Inferior parietal cortex (tissue), 1 donor: ENCODE measurements around the gene CBX1.

Experiments used
- DNase-seq: peaks from one replicate; pipeline ENCODE4 v3.0.0-alpha.2; 2016; ENCODE audit errors: extremely low spot score

The CBX1 gene

DNA sequence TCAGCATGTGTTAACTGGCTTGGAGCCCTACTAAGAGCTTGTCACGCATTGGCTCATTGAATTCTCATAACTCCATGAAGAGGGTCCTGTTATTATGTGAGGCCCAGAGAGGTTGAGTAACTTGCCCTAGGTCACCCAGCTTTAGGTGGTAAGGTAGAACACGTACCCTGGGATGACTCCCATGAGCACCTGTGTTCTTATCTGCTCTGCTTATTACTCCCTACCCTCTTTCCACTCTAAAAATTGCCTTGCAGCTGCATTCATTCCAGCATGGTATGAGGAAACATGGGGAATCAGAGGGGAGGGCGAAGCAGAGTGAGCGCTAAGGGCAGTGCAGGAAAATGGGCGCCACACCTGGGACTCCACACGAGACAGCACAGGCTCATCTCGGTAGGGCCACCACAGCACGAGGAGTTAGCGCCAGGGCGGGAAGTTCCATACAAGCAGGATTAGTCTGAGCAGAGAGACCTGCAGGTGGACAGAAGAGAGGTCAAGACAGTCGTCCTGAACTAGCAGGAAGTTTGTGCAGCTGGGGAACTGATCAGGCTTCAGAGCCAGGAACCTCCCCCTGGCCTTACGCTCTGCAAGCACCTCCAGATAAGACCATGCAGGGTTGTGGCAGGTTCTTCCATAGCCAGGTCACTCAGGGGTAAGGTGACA is 73.8 kb downstream of the CBX1 start:
- DNase-seq: no peak

DNA sequence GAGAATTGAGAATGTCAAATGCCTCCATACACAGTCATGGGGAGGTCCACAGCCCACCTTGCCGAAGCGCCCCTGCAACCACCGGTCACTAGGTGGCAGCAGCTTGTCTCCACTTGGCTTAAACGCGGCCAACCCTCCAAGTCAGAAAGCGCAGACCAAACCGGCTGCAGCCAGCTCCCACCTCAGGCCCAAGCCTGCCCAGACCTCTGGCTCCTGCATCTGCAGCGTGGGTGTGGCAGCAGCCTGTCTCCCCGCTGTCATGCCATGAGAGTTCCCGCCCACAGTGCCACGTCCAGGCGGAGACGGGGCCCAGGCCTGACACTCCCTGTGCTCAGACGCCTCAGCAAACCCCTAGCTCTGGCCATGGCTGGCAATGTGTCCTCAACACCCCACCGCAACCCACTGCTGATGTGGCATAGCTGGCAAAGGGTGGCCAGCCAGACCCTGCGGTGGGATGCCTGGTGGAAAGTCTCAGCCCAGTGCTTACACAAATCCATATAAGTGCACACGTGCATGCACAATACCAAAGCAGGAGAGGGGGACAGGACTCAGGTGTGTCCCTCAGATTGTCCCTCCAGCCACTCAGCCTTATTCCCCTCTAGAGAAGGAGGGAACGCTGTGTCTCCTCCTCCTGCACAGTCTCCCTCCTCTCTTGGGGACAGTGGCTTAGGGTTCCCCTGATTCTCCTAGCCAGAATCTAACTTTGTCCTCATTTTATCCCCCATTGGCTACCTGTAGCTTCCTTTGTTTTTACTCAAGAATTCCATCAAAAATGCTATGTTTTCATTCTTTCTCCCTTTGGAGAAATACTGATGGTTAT is 74.6 kb downstream of the CBX1 start:
- peak; percentile 77 for DNase-seq

DNA sequence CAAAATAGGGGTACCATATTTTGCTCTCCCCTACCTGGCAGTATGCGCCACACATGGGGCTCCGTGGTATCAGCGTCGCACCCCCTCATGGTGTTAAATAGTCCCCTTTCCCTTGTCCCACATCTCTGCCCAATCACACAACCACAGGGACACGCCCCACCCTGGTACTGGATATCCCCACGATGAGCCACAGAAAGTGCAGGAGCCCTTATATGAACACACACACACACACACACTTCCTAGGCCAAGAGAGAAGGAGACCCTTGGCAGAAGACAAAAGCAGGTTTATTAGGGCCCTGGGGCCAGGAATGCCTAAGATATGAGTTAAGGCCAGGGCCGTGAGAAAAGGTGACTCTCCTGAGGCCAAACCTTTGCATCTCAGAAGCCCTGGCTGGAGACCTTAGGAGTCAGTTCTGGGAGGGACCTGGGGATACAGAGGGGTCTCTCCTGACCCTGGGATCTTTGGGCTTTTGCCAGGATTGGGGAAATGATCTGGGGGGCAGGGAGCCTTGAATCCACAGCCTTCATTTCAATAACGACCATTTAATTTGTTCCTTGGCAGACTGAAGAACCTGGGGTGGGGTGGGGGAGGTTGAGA is 75.3 kb downstream of the CBX1 start:
- DNase-seq: no peak

DNA sequence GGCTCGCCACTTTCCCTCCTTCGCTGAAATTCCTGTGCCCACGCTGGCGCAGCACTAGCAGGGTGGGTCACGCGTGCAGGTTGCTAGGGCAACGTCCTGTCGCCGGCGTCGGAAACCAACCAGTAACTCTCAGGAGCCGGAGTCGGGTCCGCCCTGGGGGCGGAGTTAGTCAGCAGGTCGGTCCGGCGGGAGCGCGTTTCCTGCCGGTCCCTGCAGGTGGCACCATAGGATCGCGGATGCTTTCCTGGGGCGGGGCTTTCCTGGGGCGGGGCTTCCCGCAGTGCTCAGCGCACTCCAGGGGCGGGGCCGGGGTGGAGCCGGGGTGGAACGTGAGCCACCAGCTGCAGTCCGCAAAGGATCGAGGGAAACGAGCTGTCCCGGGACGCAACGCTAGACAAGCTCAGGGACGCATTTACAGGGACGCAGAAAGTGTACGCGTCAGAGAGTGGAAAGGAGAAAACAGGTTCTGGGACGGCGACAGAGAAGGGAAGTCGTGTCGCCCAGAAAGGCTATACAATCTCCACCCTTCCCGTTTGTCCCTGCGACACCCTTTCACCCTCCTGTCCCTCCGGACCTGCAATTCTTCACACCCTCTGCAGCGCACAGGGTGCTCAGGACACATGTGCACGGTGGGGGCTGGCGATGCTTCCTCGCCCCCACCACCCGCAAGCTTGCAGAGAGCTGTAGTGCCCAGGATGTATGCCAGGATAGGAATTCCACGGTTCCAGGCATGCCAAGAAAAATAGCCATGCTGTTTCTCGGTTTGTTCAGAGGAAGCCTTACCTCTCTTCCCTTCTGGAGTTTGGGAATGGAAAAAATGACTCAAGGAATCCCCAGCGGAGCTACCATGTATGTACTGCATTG is 76.0 kb downstream of the CBX1 start:
- peak; percentile 94 for DNase-seq

DNA sequence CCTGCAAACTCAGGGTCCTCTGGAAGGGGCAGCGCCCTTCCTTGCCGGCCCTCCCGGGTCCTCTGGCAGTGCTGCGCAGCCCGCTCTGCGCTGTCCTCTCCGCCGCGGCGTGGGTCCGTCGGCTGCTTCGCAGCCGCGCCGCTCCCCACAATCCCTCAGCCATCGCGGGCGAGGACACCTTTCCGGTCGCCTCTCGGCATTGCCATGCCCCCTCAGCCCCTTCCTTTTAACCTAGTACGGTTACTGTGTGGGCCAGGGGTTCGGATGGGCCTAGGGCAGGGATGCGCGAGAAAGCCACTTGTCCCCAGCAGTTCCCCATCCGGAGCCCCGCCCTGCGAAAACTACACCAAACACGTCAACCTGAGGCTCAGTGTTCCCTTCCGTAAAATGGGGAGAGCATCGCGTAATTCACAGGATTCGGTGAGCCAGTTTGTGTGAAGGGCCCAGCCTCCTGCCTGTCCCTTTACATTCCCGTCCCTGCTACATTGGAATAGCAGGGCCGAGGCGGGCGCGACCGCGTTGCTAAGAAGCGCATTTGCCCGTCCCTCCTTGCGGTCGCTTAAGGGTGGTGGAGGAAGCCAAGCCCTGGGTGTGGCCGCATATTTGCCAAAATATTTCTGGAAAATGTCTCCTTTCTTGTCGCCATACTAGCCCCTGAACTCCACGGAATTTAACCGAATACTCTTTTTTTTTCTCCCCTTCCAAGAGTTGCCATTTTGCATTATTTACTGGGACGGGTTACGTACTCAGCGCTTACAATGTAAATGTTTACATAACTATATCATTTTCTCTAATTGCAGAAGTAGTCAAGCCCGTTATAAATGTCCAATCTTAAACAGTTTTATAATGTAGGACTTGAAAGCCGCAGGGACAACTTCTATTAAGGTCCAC is 76.9 kb downstream of the CBX1 start:
- no peak for DNase-seq

DNA sequence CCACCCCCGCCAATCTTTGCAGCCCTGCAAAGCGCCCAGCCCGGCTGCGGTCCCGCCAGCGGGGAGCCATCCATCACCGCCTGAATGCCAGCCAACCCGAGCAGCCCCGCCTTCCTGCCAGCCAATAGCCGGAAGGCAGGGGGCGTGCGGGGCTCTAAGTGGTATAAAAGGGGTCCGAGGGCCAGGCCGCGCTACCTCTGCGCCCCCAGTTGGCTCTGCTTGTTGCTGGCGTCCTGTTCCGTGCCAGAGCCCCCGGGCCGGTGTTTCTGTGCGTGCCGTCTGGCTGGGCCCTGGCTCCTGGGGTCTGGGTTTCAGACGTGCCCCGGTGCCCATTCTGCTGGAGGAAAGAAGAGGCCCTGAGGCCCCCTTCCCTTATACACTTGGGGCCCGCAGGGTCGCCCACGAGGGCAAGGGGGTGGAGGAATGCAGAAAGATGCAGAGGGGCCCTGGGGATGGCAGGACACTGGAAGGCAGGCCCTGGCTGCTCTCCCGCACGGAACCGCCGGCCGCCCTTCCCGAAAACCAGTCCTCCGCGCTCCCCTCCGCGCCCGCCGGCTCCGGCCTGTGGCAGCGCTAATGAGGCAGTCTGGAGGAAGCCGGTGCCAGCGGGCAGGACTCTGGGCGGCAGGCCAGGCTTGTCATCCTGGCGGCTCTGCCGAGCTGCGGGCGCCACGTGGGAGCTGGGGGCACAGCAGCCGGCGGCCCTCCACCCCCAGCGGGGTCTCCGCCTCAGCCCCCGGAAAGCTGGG is 77.7 kb downstream of the CBX1 start:
- DNase-seq: peak; percentile 74

DNA sequence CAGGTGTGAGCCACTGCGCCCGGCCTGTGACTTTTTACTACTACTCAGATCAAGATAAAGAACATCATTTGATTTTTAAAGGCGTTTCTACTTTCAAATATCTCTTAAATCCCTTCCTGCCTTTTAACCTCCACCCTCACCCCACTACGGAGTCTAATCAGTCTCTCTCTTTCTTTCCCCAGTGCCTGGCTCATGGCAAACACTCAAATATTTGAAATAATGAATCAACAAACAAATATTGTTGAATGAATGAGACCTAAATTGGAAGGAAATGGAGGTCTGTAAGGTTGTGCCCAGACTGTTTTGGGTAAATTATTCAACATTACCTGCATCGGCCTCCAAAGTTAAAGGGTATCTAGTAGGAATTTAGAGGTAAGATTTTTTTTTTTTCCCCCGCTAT is 78.4 kb downstream of the CBX1 start:
- no peak for DNase-seq

DNA sequence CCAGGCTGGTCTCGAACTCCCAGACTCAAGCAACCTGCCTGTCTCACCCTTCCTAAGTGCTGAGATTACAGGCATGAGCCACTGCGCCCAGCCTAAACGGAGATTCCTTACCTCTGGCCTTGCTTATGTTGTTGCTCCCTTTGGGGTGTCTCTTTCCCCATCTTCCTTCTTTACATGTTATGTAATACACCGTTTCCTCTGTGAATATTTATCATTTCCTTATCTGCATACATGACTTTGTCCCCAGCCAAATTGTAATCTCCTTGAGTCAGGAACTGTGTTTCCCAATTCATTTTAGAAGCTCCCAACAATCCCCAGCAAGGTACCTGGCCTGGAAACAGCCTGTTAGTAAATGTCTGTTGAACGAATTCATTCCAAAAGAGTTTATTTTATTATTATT is 79.3 kb downstream of the CBX1 start:
- no peak for DNase-seq
